Lung (tissue), 12 donors: Measurements from ENCODE around the gene ACADL. TPM values are rescaled to one million over a fixed set of nuclear protein-coding genes. Genes with fewer than 3 reads are reported as not detected.
"Not testable (repeated sequence)": the region's sequence is repeated elsewhere in the genome, so short reads cannot be mapped to it uniquely, and the experiment has no call there.

Source experiments
- ATAC-seq: fragments of 200-7000 bp; cut with Tn5 transposase; one replicate; pipeline ENCODE4 v1.9.1; 2020; ENCODE audit warnings: moderate number of reproducible peaks; ENCODE audit not compliant: insufficient read depth, low FRiP score
- DNase-seq, 3 donors: peaks; one replicate each; pipeline ENCODE4 v3.0.0-alpha.2; 2013 to 2017
- H3K27ac ChIP-seq, 2 donors: one replicate each; pipeline ENCODE4 v1.5.1; 2013; ENCODE audit warnings: mild to moderate bottlenecking in 2 of 2, moderate library complexity in 2 of 2, control low read depth in 1 of 2, inconsistent platforms in 1 of 2, low read depth in 1 of 2, low read length in 1 of 2
- H3K27me3 ChIP-seq, 3 donors: one replicate each; pipeline ENCODE4 v1.5.1; 2013; ENCODE audit warnings: low read length in 2 of 3; ENCODE audit not compliant: control insufficient read depth in 3 of 3, insufficient read depth in 3 of 3
- H3K36me3 ChIP-seq, 4 donors: one replicate each; pipeline ENCODE4 v1.5.1; 2013; ENCODE audit warnings: low read length in 4 of 4, mild to moderate bottlenecking in 1 of 4, moderate library complexity in 1 of 4; ENCODE audit not compliant: control insufficient read depth in 4 of 4, insufficient read depth in 4 of 4
- H3K4me1 ChIP-seq, 5 donors: one replicate each; pipeline ENCODE4 v1.5.1; 2013; ENCODE audit warnings: low read length in 5 of 5, mild to moderate bottlenecking in 2 of 5, moderate library complexity in 1 of 5; ENCODE audit not compliant: control insufficient read depth in 5 of 5, insufficient read depth in 5 of 5
- H3K4me3 ChIP-seq: one replicate; pipeline ENCODE4 v1.5.1; 2013; ENCODE audit warnings: mild to moderate bottlenecking, control low read depth, moderate library complexity
- H3K9ac ChIP-seq, 2 donors: one replicate each; pipeline ENCODE4 v1.5.1; 2013; ENCODE audit warnings: low read length in 2 of 2, control low read depth in 1 of 2; ENCODE audit not compliant: insufficient read depth in 1 of 2
- H3K9me3 ChIP-seq, 4 donors: one replicate each; pipeline ENCODE4 v1.5.1; 2013; ENCODE audit warnings: low read length in 3 of 4, mild to moderate bottlenecking in 1 of 4, moderate library complexity in 1 of 4; ENCODE audit not compliant: control insufficient read depth in 4 of 4, insufficient read depth in 3 of 4
- WGBS, 2 donors: extraction: QIAGEN DNeasy Blood & Tissue Kit; methylation state at CpG; one replicate each; pipeline ENCODE4 v1.1.7; 2013; 5-methylcytosine and 5-hydroxymethylcytosine counted together
- polyA plus RNA-seq, 2 donors: library from polyadenylated mRNA; stranded (reverse); fragments of 200-250 nt; gene quantifications; one replicate each; pipeline ENCODE4 v1.2.1, GENCODE V29; 2013
- total RNA-seq, 2 donors: library from RNA; depleted of rRNA in 1 of 2; stranded (reverse); fragments of >200 nt in 1 of 2; gene quantifications; one replicate each; pipeline ENCODE4 v1.2.1, GENCODE V29; 2014 to 2021
- TF ChIP-seq, protein P1 (sequence below): IDR thresholded peaks from 2 replicates; pipeline ENCODE4 v1.5.1; 2012; ENCODE audit warnings: mild to moderate bottlenecking; ENCODE audit errors: control extremely low read depth, extremely low read depth
- donor health status: control.
- donor health status: control.
- donor health status: Bipolar disorder and iron deficiency.
- donor health status: healthy.
- donor health status: DM: yes; HTN: yes; CAD: no.

The ACADL gene
- total and polyA plus RNA-seq, 4 donors, result 7.9 to 43.6 (median 31.2) TPM

DNA sequence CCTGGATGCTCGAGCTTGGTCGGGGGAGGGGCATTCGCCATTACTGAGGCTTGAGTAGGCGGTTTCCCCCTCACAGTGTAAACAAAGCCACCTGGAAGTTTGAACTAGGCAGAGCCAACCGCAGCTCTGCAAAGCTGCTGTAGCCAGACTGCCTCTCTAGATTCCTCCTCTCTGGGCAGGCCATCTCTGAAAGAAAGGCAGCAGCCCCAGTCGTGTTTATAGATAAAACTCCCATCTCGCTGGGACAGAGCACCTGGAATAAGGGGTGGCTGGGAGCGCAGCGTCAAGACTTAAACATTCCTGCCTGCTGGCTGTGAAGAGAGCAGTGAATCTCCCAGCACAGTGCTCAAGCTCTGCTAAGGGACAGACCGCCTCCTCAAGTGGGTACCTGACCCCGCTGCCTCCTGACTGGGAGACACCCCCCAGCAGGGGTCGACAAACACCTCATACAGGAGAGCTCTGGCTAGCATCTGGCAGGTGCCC, 43.6 kb downstream of the ACADL start:
- H3K4me1 ChIP-seq, result peaks cover 0 to 34% (median 8%) of the 10 kb centered on the region in 5 donors
- not testable (repeated sequence) for H3K36me3 ChIP-seq, H3K4me3 ChIP-seq, H3K9me3 ChIP-seq, H3K27me3 ChIP-seq, H3K27ac ChIP-seq, H3K9ac ChIP-seq, ATAC-seq
- peak in 2 of 3 donors; percentile 22 to 49 for DNase-seq
- WGBS, 2 donors, result 65 to 73% methylated on average over 12 of the region's 12 CpGs

GRCh38 chr2:210181033-210181605, 44.1 kb downstream of the ACADL start:
- not testable (repeated sequence) for H3K9me3 ChIP-seq, ATAC-seq, H3K27me3 ChIP-seq, H3K9ac ChIP-seq, H3K27ac ChIP-seq, DNase-seq, H3K36me3 ChIP-seq, H3K4me3 ChIP-seq
- H3K4me1 ChIP-seq, result peaks cover 0 to 34% (median 8%) of the 10 kb centered on the region in 5 donors
- WGBS, 2 donors, result 70 to 74% methylated on average over 3 of the region's 3 CpGs

DNA sequence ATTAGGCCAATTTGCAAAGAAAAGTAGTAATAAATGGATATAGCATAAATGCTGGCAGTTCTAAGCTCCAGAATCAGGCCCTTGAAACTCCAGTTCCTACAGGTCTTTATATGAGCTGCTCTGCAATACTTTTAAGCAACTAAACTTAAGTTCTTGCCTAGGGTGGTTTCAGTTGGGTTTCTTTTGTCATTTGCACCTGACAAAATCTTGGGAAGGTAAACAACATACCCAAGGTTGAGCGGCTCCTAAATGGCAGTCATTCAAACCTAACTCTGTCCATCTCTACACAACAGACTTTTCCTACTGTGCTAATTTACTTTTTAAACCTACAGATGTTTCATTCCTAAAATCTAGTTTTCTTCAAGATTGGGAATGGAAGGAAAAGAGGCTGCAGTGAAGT, 44.8 kb downstream of the ACADL start:
- H3K4me3 ChIP-seq, result no peak overlapping the region
- TF ChIP-seq, protein P1, sequence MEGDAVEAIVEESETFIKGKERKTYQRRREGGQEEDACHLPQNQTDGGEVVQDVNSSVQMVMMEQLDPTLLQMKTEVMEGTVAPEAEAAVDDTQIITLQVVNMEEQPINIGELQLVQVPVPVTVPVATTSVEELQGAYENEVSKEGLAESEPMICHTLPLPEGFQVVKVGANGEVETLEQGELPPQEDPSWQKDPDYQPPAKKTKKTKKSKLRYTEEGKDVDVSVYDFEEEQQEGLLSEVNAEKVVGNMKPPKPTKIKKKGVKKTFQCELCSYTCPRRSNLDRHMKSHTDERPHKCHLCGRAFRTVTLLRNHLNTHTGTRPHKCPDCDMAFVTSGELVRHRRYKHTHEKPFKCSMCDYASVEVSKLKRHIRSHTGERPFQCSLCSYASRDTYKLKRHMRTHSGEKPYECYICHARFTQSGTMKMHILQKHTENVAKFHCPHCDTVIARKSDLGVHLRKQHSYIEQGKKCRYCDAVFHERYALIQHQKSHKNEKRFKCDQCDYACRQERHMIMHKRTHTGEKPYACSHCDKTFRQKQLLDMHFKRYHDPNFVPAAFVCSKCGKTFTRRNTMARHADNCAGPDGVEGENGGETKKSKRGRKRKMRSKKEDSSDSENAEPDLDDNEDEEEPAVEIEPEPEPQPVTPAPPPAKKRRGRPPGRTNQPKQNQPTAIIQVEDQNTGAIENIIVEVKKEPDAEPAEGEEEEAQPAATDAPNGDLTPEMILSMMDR, result no peak
- 94 to 97% methylated on average over 1 of the region's 1 CpG for WGBS, 2 donors
- no peak for DNase-seq
- H3K27ac ChIP-seq, result no peak overlapping the region
- no peaks in the 10 kb centered on the region for H3K9me3 ChIP-seq
- peaks cover 0 to 34% (median 8%) of the 10 kb centered on the region in 5 donors for H3K4me1 ChIP-seq
- no peak overlapping the region for H3K9ac ChIP-seq
- ATAC-seq, result no peak
- no peaks in the 10 kb centered on the region for H3K36me3 ChIP-seq
- H3K27me3 ChIP-seq, result no peaks in the 10 kb centered on the region

- peak in 2 of 3 donors; percentile 86 to 90 for DNase-seq
- H3K9me3 ChIP-seq, result no peaks in the 10 kb centered on the region
- no peak for ATAC-seq
- H3K9ac ChIP-seq, result no peak overlapping the region
- H3K27ac ChIP-seq, result no peak overlapping the region
- H3K4me3 ChIP-seq, result no peak overlapping the region
- no peaks in the 10 kb centered on the region for H3K36me3 ChIP-seq
- H3K4me1 ChIP-seq, result peaks cover 0 to 34% (median 8%) of the 10 kb centered on the region in 5 donors
- TF ChIP-seq, protein P1, result no peak
- H3K27me3 ChIP-seq, result no peaks in the 10 kb centered on the region
Observed at GRCh38 chr2:210179351-210179990, 45.8 kb downstream of the ACADL start.
